ENCODE results near the gene HBG1. TPM values are rescaled to one million over a fixed set of nuclear protein-coding genes. Genes with fewer than 3 reads are reported as not detected.
"Not testable (repeated sequence)": the region's sequence is repeated elsewhere in the genome, so short reads cannot be mapped to it uniquely, and the experiment has no call there.

The HBG1 gene
- polyA plus RNA-seq (2012; ENCODE audit: insufficient read depth, insufficient read length): not detected

DNA sequence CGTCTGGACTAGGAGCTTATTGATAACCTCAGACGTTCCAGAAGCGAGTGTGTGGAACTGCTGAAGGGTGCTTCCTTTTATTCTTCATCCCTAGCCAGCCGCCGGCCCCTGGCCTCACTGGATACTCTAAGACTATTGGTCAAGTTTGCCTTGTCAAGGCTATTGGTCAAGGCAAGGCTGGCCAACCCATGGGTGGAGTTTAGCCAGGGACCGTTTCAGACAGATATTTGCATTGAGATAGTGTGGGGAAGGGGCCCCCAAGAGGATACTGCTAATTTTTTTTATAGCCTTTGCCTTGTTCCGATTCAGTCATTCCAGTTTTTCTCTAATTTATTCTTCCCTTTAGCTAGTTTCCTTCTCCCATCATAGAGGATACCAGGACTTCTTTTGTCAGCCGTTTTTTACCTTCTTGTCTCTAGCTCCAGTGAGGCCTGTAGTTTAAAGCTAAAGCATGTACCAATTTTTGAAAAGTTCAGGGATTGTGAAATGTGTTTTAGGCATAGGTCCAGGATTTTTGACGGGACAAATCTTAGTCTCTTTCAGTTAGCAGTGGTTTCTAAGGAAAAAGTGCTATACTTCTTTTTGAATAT lies at the start of gene HBG1:
HBG1 (minus strand) TSS at position 51 of the 590 bp plus-strand sequence. CDS start 53 bp downstream, outside the sequence.
- not testable (repeated sequence) for DNase-seq (ENCODE audit: low read depth, low spot score); H3K4me3 ChIP-seq (ENCODE audit: low read length)

DNA sequence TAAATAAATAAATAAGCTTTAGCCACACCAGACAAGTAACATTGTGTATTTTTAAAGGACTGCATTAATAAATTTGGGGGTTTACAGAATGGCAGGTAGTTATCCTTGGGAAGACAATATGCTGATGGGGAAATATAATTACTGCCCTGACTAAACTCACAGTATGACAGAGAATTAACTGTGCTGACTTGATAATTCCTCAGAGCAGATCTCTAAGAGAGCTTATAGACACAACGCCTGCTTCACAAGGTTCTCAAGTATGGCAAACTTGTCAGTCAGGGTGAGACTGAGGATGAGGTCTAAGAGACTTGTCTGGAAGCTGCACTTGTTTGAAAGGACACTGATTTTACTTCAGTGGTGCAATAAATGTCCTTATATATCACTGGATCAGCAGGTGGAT lies 48.8 kb upstream of the HBG1 start:
- DNase-seq (ENCODE audit: low read depth, low spot score): no peak
- no peak overlapping the region for H3K4me3 ChIP-seq (ENCODE audit: low read length)

DNA sequence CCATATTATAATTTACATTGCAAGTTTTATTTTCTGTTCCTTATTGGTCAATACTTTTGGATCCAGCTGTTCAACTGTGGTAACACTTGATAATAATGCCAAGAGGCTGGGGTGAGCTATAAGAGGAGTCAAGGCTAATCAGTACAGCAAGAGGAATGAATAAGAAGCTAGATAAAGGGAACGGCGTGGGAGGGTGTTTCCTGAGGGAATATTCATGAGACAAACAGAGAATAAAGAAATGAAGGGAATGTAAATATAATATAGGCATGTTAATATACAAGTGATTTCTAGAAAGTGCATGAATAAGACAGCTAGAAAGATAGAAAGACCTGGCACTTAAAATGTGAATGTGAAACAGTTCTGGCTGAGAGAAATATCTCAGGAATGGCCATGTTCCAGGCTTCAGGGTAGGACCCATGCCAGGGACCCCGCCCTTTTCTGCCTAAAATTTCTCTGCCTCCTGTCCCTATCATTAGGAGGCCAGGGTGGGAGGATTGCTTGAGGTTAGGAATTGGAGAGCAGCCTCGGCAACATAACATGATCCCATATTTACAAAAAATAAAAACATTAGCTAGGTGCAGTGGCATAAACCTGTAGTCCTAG lies 48.2 kb upstream of the HBG1 start:
- DNase-seq (ENCODE audit: low read depth, low spot score): no peak
- H3K4me3 ChIP-seq (ENCODE audit: low read length): no peak overlapping the region

DNA sequence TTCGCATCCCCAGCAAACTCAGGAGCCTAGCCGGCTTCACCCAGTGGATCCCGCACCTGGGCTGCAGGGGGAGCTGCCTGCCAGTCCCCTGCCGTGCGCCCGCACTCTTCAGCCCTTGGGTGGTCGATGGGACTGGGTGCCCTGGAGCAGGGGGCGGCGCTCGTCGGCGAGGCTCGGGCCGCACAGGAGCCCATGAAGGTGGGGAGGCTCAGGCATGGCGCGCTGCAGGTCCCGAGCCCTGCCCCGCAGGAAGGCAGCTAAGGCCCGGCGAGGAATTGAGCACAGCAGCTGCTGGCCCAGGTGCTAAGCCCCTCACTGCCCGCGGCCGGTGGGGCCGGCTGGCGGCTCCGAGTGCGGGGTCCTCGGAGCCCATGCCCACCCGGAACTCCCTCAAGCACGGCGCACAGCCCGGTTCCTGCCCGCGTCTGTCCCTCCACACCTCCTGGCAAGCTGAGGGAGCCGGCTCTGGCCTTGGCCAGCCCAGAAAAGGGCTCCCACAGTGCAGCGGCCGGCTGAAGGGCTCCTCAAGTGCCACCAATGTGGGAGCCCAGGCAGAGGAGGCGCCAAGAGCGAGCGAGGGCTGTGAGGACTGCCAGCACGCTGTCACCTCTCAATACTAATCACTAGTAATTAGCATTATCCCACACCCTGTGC lies 44.8 kb upstream of the HBG1 start:
- DNase-seq (ENCODE audit: low read depth, low spot score); H3K4me3 ChIP-seq (ENCODE audit: low read length): not testable (repeated sequence)

DNA sequence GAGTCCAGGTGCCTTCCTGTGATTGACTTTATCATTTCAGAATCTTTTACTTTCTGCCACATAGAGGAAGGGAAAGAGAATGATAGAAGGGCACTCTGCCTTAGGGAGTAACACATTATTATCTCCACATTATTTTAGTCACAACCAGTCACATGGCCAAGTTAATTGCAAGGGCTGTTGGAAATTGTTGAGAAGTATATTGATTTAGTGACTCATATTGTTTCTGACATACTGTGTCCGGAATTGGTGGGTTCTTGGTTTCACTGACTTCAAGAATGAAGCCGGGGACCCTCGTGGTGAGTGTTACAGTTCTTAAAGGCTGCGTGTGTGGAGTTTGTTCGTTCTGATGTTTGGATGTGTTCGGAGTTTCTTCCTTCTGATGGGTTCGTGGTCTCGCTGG lies 43.4 kb upstream of the HBG1 start:
- no peak overlapping the region for H3K4me3 ChIP-seq (ENCODE audit: low read length)
- no peak for DNase-seq (ENCODE audit: low read depth, low spot score)

DNA sequence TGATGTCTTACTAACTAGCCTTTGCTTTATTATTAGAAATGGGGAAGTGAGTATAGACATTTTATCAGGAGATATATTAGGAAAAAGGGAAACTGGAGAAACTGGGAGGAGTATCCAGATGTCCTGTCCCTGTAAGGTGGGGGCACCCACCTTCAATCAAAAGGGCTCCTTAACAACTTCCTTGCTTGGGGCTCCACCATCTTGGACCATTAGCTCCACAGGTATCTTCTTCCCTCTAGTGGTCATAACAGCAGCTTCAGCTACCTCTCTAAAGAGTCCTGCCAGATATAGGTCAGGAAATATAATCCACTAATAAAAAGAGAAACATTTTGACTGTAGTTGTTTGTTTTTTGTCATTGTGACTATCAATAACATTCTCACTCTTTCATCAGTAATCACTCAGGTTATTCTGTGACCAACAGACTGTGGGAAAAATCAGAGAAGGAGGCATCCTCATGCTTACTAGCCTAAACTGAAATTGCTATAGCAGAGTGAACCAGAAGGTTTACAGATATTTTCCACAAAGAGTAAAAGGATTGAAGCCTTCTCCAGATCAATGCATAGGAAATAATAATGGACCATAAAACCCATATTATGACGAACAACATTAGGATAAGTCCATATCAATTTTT lies 41.7 kb upstream of the HBG1 start:
- no peak overlapping the region for H3K4me3 ChIP-seq (ENCODE audit: low read length)
- DNase-seq (ENCODE audit: low read depth, low spot score): peak; percentile 35

DNA sequence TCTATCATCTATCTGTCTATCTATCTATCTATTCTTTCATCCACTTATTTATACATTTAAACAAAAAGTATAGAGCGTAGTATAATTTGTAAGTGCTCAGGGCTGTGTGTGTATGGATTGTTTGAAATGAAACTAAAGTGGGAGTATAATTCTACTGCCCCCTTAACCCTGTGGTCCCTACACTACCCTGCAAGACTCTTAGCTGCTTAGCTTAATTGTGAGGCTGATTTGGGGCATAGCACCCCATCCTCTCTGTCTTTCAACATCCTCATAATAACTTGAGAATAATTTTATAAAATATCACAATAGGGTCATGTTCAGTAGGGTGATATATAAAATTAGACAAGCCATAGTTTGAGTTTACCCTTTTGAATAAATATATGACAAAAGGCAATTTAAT lies 40.4 kb upstream of the HBG1 start:
- no peak for DNase-seq (ENCODE audit: low read depth, low spot score)
- H3K4me3 ChIP-seq (ENCODE audit: low read length): no peak overlapping the region

DNA sequence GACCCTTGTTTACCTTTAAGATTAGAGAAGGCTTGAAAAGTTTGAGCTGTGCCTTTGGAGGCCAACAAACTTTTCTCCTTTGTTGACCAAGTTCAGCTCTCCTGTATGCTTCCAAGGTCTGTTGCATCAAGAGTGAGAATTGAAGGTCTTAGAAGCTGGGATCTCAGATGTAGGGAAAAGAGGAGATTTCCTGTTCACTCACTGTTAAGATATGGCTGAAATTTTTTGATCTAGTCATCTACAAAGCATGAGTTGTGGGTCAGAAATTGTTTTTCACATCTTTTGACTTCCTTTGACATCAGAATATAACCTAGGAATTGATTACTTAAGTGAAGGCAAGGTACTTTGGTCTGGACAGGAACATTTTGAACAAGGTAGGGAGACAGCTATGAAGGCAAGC lies 40.0 kb upstream of the HBG1 start:
- no peak for DNase-seq (ENCODE audit: low read depth, low spot score)
- H3K4me3 ChIP-seq (ENCODE audit: low read length): no peak overlapping the region

DNA sequence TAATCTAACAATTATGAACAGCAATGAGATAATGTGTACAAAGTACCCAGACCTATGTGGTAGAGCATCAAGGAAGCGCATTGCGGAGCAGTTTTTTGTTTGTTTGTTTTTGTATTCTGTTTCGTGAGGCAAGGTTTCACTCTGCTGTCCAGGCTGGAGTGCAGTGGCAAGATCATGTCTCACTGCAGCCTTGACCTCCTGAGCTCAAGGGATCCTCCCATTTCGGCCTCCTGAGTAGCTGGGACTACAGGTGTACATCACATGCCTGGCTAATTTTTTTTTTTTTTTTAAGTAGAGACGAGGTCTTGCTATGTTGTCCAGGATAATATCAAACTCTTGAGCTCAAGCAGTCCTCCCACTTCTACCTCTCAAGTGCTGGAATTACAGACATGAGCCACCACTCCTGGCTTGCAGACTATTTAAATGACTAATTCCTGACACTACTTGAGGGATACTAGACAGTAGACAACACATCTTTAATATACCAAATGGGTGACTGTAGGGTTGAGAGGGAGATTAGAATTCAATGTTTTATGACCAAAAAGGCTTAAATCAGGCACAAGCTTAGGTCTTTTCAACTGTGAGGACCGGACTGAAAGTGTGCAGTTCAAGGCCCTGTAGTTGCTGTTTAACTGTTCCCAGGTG lies 39.4 kb upstream of the HBG1 start:
- no peak overlapping the region for H3K4me3 ChIP-seq (ENCODE audit: low read length)
- DNase-seq (ENCODE audit: low read depth, low spot score): no peak

DNA sequence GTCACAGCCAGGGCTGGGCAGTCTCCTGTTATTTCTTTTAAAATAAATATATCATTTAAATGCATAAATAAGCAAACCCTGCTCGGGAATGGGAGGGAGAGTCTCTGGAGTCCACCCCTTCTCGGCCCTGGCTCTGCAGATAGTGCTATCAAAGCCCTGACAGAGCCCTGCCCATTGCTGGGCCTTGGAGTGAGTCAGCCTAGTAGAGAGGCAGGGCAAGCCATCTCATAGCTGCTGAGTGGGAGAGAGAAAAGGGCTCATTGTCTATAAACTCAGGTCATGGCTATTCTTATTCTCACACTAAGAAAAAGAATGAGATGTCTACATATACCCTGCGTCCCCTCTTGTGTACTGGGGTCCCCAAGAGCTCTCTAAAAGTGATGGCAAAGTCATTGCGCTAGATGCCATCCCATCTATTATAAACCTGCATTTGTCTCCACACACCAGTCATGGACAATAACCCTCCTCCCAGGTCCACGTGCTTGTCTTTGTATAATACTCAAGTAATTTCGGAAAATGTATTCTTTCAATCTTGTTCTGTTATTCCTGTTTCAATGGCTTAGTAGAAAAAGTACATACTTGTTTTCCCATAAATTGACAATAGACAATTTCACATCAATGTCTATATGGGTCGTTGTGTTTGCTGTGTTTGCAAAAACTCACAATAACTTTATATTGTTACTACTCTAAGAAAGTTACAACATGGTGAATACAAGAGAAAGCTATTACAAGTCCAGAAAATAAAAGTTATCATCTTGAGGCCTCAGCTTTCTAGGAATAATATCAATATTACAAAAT lies 38.6 kb upstream of the HBG1 start:
- H3K4me3 ChIP-seq (ENCODE audit: low read length): no peak overlapping the region
- no peak for DNase-seq (ENCODE audit: low read depth, low spot score)

DNA sequence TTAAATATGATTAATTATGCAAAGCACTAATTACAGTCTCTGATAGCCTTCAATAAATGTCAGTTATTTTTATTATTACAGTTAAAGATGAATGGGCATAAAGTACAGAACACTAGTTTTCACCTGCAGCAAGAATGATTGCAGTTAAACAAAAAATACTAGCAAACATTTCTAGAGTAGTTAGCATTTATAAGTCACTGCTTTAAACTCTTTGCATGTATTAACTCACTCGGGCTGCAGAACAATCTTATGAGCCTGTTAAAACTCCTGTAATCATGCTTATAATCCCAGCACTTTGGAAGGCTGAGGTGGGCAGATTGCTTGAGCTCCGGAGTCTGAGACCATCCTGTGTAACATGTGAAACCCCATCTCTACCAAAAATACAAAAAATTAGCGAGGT lies 37.2 kb upstream of the HBG1 start:
- H3K4me3 ChIP-seq (ENCODE audit: low read length): no peak overlapping the region
- no peak for DNase-seq (ENCODE audit: low read depth, low spot score)

DNA sequence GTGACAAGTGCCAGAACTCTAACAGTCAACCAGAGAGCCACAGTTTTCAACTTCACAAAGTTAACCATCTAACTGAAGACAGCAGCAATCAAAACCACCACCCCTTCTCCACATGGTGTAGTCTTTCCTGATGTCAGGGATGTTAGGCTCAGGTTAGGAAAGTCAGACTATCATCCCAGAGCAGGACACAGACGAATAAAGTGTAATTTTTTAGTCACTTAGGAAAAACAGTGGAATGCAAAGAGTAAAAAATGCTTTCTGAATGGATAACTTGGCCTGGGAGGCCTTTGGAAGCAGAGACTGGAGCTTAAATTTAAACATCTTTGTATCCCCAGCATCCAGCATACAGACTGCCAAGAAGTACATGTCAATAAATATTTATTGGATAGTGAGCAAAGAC lies 36.7 kb upstream of the HBG1 start:
- no peak for DNase-seq (ENCODE audit: low read depth, low spot score)
- H3K4me3 ChIP-seq (ENCODE audit: low read length): no peak overlapping the region

DNA sequence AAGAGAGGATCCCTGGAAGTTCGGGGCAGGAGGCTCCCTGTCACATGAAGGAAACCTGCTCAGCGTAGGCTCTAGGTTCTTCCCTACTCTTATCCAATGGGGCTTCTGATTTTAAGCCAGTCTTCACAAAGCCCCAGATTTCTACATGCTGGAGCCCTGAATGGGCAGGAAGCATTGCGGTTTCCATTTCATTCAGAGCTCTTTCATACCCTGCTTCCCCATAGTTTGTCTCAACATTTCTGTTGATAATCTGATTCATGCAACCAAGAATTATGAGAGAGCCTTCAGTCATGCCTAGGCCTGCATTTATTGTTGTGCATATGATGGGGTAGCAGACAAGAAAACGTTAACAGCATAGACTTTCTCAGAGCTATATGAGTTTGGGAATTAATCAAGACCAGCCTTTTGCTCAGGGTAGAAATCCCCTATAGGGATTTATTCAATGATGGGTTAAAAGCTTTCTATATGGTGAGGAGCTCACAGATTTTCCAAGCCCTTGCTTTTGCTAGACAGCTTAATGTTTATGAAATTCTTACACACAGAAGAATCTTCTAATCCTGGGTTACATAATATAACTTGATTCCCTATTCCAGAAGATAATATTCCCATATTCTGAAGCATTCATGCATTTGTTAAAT lies 36.2 kb upstream of the HBG1 start:
- DNase-seq (ENCODE audit: low read depth, low spot score): no peak
- no peak overlapping the region for H3K4me3 ChIP-seq (ENCODE audit: low read length)

DNA sequence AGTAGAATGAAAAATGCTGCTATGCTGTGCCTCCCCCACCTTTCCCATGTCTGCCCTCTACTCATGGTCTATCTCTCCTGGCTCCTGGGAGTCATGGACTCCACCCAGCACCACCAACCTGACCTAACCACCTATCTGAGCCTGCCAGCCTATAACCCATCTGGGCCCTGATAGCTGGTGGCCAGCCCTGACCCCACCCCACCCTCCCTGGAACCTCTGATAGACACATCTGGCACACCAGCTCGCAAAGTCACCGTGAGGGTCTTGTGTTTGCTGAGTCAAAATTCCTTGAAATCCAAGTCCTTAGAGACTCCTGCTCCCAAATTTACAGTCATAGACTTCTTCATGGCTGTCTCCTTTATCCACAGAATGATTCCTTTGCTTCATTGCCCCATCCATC lies 35.0 kb upstream of the HBG1 start:
- no peak for DNase-seq (ENCODE audit: low read depth, low spot score)
- no peak overlapping the region for H3K4me3 ChIP-seq (ENCODE audit: low read length)

DNA sequence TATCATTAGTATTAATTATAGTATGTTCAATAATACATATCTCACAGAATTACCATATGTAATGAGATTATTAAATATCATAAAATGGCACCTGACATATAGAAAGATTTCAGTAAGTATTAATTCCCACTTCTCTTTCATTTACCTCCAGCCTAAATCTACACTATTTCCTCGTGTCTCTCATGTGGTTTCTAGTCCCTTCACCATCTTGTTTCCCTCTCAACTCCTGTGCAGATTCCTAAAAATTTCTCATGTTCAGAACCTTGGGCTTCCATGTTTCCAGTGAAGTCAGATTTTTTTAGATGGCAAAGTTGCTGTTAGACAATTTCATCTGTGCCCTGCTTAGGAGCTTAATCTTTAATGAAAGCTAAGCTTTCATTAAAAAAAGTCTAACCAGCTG lies 34.2 kb upstream of the HBG1 start:
- no peak overlapping the region for H3K4me3 ChIP-seq (ENCODE audit: low read length)
- no peak for DNase-seq (ENCODE audit: low read depth, low spot score)

DNA sequence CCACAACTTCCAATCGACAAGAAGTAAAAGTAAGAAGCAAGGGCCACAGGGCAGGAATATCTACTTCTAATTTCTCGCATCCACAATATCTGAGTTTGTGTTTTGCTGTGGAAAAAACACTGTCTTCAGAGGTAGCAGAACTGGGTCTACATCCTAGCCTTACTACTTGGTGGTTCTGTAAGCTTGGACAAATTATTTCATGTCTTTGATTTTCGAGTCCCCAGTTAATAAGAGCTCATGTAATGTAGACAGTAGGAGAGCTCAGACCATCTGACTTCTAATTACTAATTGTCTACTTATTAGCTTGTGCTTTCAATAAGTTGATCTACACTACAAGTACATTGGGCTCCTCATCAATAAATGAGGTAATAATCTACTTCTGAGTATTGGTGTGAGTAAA lies 33.4 kb upstream of the HBG1 start:
- H3K4me3 ChIP-seq (ENCODE audit: low read length): no peak overlapping the region
- no peak for DNase-seq (ENCODE audit: low read depth, low spot score)

DNA sequence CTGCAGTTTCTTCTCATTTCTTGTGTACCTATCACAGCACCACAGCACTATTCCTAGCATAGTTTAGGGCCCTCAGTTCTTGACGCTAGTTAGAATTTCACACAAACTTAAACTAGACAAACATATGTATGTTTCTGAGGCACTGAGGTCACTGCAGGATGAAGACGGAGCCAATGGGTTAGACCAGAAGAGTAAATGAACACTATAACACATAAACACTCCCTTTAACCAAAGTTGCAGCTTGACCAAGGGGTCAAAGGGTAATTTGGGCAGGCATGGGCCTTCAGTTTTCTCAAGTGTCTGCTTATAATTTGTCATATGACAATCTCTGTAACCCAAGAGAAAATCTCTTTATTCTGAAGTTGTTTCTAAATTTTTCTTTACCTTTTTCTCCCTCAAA lies 33.0 kb upstream of the HBG1 start:
- no peak overlapping the region for H3K4me3 ChIP-seq (ENCODE audit: low read length)
- DNase-seq (ENCODE audit: low read depth, low spot score): no peak

DNA sequence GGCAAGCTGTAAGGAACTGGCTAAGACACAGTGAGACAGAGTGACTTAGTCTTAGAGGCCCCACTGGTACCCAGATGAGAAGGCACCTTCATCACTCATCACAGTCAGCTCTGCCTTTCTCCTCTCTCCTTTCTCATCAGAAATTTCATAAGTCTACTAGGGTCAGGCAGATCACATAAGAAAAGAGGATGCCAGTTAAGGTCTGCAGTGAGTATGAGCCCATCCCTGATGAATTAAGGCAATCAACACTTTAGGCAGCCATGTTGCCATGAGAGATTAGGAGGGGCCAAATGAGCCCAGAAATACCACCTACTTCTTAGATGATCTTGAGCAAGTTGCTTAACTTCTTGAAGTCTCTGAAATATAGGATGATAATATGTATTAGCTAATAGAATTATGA lies 31.9 kb upstream of the HBG1 start:
- no peak for DNase-seq (ENCODE audit: low read depth, low spot score)
- H3K4me3 ChIP-seq (ENCODE audit: low read length): no peak overlapping the region
